Tibial nerve (tissue), 4 donors: Measurements from ENCODE around the gene SERINC5. TPM values are rescaled to one million over a fixed set of nuclear protein-coding genes. Genes with fewer than 3 reads are reported as not detected.

Source experiments
- total RNA-seq, 4 donors: library from RNA; depleted of rRNA; stranded (reverse); fragments of >200 nt; gene quantifications; one replicate each; pipeline ENCODE4 v1.1.0, GENCODE V29; 2016

The SERINC5 gene
- total RNA-seq, 4 donors from 2014 or later: 29.1 to 35.8 (median 32.3) TPM

Other genes starting within 250 kb of the SERINC5 start
- gene THBS4, start 220.7 kb downstream of the SERINC5 start, total RNA-seq: 100 to 1,000 TPM in 3 of 4 donors, 10 to 100 TPM in 1; 99.0 to 376 (median 157) TPM
- gene SPZ1, start 64.0 kb upstream of the SERINC5 start, total RNA-seq: not detected
- gene ZFYVE16, start 152.0 kb upstream of the SERINC5 start, total RNA-seq: 10 to 100 TPM; 30.2 to 43.2 (median 36.6) TPM
- 1 to 10 TPM in 3 of 4 donors, under 1 TPM in 1; 0.90 to 6.1 (median 3.1) TPM for gene FAM151B, start 232.1 kb upstream of the SERINC5 start, total RNA-seq